ENCODE measurements around the gene SDR42E1. TPM values are rescaled to one million over a fixed set of nuclear protein-coding genes. Genes with fewer than 3 reads are reported as not detected.

SDR42E1 gene
- 17.9 and 20.8 TPM in 2 replicates for total RNA-seq

DNA sequence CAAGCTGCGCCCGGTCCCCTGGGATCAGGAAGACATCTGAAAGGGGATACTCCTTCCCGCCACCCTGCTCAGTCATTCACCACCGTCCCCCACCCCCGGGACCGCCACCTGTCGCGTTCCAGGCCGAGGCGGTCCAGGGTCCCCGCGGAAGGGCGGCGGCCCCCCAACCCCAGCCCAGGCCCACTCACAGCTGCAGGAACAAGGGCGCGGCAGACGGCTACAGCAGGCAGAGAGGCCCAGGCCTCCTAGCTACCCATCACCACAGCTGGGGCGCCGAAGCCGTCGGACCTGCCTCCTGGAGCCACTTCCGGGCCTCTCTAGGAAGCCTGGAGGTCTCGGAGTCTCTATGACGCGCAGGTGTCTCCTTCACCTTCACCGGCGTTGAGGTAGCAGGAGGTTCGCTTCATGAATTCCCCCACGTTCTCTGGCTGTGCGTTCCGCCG, at the start of gene SDR42E1:
Gene SDR42E1, minus strand, starts transcription at position 272 of the 443 bp plus-strand sequence. CDS start 10,612 bp downstream, outside the sequence.
- peak; percentile 40 for DNase-seq (ENCODE audit: low read depth)

DNA sequence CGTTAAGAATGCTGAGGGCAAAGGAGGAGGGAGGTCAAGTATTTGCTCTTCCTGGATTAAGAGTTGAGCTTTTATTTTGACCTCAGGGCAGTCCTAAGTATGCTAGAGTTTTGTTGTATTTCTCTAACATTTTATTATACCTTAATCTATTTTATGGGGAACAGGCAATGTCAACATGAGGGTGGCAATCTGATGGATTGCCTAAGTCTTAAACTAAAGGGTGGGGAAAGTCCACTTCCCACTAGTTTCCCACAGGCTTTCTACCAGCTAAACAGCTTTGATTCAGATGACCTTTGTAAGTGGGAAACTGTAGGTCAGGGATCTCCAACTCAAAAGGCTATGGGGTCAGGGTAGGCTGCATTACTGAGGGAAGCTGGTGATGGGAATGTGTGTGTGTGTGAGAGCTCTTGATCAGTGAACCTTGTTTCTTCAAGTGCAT, 48.7 kb upstream of the SDR42E1 start:
- peak; percentile 34 for DNase-seq (ENCODE audit: low read depth)

GRCh38 chr16:82059161-82059982, 48.1 kb upstream of the SDR42E1 start:
- DNase-seq (ENCODE audit: low read depth): no peak

DNA sequence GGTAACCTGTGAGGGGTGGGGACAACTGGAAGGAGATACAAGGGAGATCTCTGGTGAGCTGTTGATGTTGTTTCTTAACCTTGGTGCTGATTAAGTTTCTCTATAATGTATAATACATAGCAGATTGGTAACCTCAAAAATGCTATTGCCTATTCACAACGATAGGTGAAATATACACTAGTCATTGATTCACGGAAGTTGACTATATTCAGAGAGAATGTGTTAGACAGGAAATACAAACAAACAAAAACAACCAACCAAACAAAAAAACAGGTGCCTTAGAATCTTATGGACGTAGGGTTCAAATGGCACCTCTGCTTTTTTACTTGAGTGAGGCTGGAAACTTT, 45.3 kb upstream of the SDR42E1 start:
- no peak for DNase-seq (ENCODE audit: low read depth)

- peak; percentile 62 for DNase-seq (ENCODE audit: low read depth)
Measured at GRCh38 chr16:82055728-82056549, 44.7 kb upstream of the SDR42E1 start.

- DNase-seq (ENCODE audit: low read depth): no peak
Measured at GRCh38 chr16:82055117-82055516, 43.8 kb upstream of the SDR42E1 start.

GRCh38 chr16:82051656-82052055, 40.4 kb upstream of the SDR42E1 start:
- DNase-seq (ENCODE audit: low read depth): no peak

GRCh38 chr16:82050909-82051357, 39.7 kb upstream of the SDR42E1 start:
- no peak for DNase-seq (ENCODE audit: low read depth)

- DNase-seq (ENCODE audit: low read depth): no peak
Measured at GRCh38 chr16:82050506-82050905, 39.2 kb upstream of the SDR42E1 start.

GRCh38 chr16:82049484-82049883, 38.2 kb upstream of the SDR42E1 start:
- DNase-seq (ENCODE audit: low read depth): no peak

- no peak for DNase-seq (ENCODE audit: low read depth)
Measured at GRCh38 chr16:82047787-82048186, 36.5 kb upstream of the SDR42E1 start.

DNA sequence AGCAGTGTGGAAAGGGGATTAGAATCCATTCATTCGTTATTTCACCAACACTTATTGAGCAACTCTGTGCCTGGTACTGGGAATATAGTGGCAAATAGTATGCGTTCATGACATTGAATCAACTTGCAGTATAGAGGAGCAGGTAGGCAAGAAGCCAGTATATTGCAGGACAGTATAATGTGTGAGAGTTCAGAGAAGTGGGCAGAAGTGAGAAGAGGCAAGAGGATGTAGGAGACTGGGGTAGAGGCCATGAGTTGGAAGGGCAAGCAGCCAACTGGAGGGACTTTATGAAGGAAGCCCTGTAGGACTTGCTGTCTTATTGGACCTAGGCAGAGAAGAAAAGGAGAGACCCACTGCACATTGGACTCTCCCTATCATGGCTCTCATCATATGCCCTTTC, 36.1 kb upstream of the SDR42E1 start:
- no peak for DNase-seq (ENCODE audit: low read depth)

- DNase-seq (ENCODE audit: low read depth): no peak
Measured at GRCh38 chr16:82046941-82047340, 35.7 kb upstream of the SDR42E1 start.

- DNase-seq (ENCODE audit: low read depth): no peak
Measured at GRCh38 chr16:82046541-82046940, 35.3 kb upstream of the SDR42E1 start.

- DNase-seq (ENCODE audit: low read depth): no peak
Measured at GRCh38 chr16:82045465-82045864, 34.2 kb upstream of the SDR42E1 start.

DNA sequence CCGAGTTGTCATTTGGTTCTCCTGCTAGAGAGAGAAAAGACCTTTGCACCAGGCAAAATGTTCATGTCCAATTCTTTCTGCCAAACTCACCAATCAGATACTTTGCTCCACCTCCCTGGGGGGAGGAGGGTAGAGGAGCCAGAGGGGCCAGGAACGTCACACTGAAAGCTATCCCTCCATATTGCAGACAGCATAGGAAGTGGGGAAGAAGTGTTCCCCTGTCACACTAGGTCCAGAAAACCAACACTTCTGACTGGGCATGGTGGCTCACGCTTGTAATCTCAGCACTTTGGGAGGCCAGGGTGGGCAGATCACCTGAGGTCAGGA, 33.3 kb upstream of the SDR42E1 start:
- DNase-seq (ENCODE audit: low read depth): no peak

GRCh38 chr16:82043680-82044584, 32.7 kb upstream of the SDR42E1 start:
- peak; percentile 75 for DNase-seq (ENCODE audit: low read depth)

DNA sequence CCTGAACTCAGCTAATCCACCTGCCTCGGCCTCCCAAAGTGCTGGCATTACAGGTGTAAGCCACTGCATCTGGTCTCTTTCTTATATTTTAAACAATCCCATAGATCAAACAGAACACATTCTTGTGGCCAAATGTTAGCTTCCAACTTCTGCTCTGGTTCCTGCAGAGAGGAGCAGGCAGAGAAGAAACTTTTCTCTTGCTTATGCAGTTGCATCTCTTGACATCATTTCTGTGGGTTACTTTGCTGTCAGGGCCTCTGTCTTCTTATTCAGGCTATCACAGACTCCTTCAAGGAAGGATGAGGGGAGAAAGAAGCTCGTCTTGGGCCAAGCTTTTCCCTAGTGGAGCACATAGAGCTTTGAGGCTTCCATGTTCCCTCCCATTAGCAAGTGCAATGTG, 31.6 kb upstream of the SDR42E1 start:
- no peak for DNase-seq (ENCODE audit: low read depth)

- DNase-seq (ENCODE audit: low read depth): no peak
Measured at GRCh38 chr16:82042144-82042543, 30.9 kb upstream of the SDR42E1 start.

GRCh38 chr16:82041542-82041941, 30.3 kb upstream of the SDR42E1 start:
- DNase-seq (ENCODE audit: low read depth): no peak

DNA sequence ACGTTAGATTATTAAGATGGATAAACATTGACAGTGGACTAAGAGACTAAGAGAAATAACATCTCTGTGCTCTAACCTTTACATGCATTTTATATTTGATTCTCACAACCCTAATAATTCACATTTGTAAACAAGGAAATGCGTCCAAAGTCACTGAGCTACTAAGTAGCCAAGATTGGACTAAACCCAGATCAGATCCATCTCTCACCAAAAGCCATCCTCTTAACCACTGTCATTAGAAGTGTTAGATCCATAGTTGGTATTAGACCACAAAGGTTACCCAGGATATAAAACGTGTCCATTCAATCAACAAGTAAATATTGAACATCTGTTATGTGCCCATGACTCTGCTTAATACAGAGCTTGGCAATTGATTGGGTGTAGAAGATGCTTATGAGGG, 29.0 kb upstream of the SDR42E1 start:
- no peak for DNase-seq (ENCODE audit: low read depth)

- no peak for DNase-seq (ENCODE audit: low read depth)
Measured at GRCh38 chr16:82037666-82038065, 26.4 kb upstream of the SDR42E1 start.
